Astrocyte (in vitro differentiated cells and primary cell): Measurements from ENCODE around the gene CDKN1C. TPM values are rescaled to one million over a fixed set of nuclear protein-coding genes. Genes with fewer than 3 reads are reported as not detected.

Experiments
- DNase-seq: peaks from one replicate; pipeline ENCODE4 v3.0.0-alpha.2; 2010; ENCODE audit warnings: low read depth
- FAIRE-seq: peaks from 2 replicates; lab custom pipeline; 2011; peaks lifted over from hg19 to GRCh38; lab: Jason Lieb, UNC
- H2AFZ ChIP-seq: 2 replicates; pipeline ENCODE4 v1.6.0; 2012; ENCODE audit warnings: low read depth, low read length, inconsistent platforms
- H3K27ac ChIP-seq: 2 replicates; pipeline ENCODE4 v1.5.1; 2011; ENCODE audit warnings: low read depth, low read length, inconsistent platforms
- H3K27me3 ChIP-seq: 2 replicates; pipeline ENCODE4 v1.6.0; 2011; ENCODE audit warnings: low read length, inconsistent platforms; ENCODE audit not compliant: insufficient read depth
- H3K36me3 ChIP-seq: 2 replicates; pipeline ENCODE4 v1.5.1; 2011; ENCODE audit warnings: low read length, inconsistent platforms; ENCODE audit not compliant: insufficient read depth
- H3K4me1 ChIP-seq: 2 replicates; pipeline ENCODE4 v1.5.1; 2011; ENCODE audit warnings: low read length, inconsistent platforms; ENCODE audit not compliant: insufficient read depth
- H3K4me2 ChIP-seq: 2 replicates; pipeline ENCODE4 v1.6.0; 2012; ENCODE audit warnings: low read length, inconsistent platforms
- H3K4me3 ChIP-seq: 2 replicates; pipeline ENCODE4 v1.5.1; 2011; ENCODE audit warnings: low read depth, mild to moderate bottlenecking, low read length, inconsistent platforms; ENCODE audit not compliant: insufficient read depth
- H3K79me2 ChIP-seq: 2 replicates; pipeline ENCODE4 v1.6.0; 2012; ENCODE audit warnings: mild to moderate bottlenecking, low read length, inconsistent platforms; ENCODE audit not compliant: insufficient read depth
- H3K9ac ChIP-seq: 2 replicates; pipeline ENCODE4 v1.6.0; 2012; ENCODE audit warnings: mild to moderate bottlenecking, low read length, inconsistent platforms
- H3K9me3 ChIP-seq: 2 replicates; pipeline ENCODE4 v1.5.1; 2012; ENCODE audit warnings: low read depth, mild to moderate bottlenecking, low read length, inconsistent platforms; ENCODE audit not compliant: insufficient read depth
- H4K20me1 ChIP-seq: 2 replicates; pipeline ENCODE4 v1.6.0; 2012; ENCODE audit warnings: low read length, inconsistent platforms; ENCODE audit not compliant: insufficient read depth
- H3K27ac Mint-ChIP-seq: one replicate; pipeline ENCODE4 v1.8.0; 2021; ENCODE audit warnings: mild to moderate bottlenecking, mixed read lengths; ENCODE audit not compliant: unreplicated experiment
- H3K27me3 Mint-ChIP-seq: one replicate; pipeline ENCODE4 v1.8.0; 2021; ENCODE audit warnings: low read depth, mixed read lengths; ENCODE audit not compliant: unreplicated experiment
- H3K36me3 Mint-ChIP-seq: one replicate; pipeline ENCODE4 v1.8.0; 2021; ENCODE audit warnings: low read depth, mixed read lengths; ENCODE audit not compliant: unreplicated experiment
- H3K4me1 Mint-ChIP-seq: one replicate; pipeline ENCODE4 v1.8.0; 2021; ENCODE audit warnings: low read depth, mixed read lengths; ENCODE audit not compliant: unreplicated experiment
- H3K4me3 Mint-ChIP-seq: one replicate; pipeline ENCODE4 v1.8.0; 2021; ENCODE audit warnings: mild to moderate bottlenecking, moderate library complexity, mixed read lengths; ENCODE audit not compliant: unreplicated experiment
- H3K9me3 Mint-ChIP-seq: one replicate; pipeline ENCODE4 v1.8.0; 2021; ENCODE audit warnings: mild to moderate bottlenecking, mixed read lengths; ENCODE audit not compliant: unreplicated experiment
- CTCF ChIP-seq: IDR thresholded peaks from 2 replicates; pipeline ENCODE4 v1.5.1; 2011; ENCODE audit warnings: low read depth, mild to moderate bottlenecking, inconsistent platforms, low read length, moderate library complexity; ENCODE audit not compliant: insufficient read depth
- EZH2 ChIP-seq: IDR thresholded peaks from 2 replicates; pipeline ENCODE4 v1.6.1; 2012; ENCODE audit warnings: mild to moderate bottlenecking, low read length, inconsistent platforms; ENCODE audit not compliant: insufficient read depth
- total RNA-seq: library from RNA; stranded (reverse); gene quantifications from 2 replicates; pipeline ENCODE4 v1.2.1, GENCODE V29; 2021

Gene CDKN1C
- total RNA-seq, 1 donor from 2014 or later, result 7.5 TPM

- Histone ChIP-seq H3K9me3 (no peaks in the 10 kb centered on the region), H3K4me1 (peaks cover 26% of the 10 kb centered on the region), H3K4me2 (peak overlapping the region; percentile 97), H4K20me1 (peaks cover 42% of the 10 kb centered on the region), H3K4me3 (peak overlapping the region; percentile 75), H2AFZ (no peak overlapping the region), H3K27me3 (no peaks in the 10 kb centered on the region), H3K27ac (no peak overlapping the region), H3K9ac (peak overlapping the region; percentile 80), H3K79me2 (peaks cover 37% of the 10 kb centered on the region), H3K36me3 (no peaks in the 10 kb centered on the region)
- no peak for FAIRE-seq
- Mint-ChIP-seq H3K27ac (no peak overlapping the region), H3K9me3 (no peaks in the 10 kb centered on the region), H3K4me1 (peaks cover 6% of the 10 kb centered on the region), H3K27me3 (no peaks in the 10 kb centered on the region), H3K36me3 (no peaks in the 10 kb centered on the region), H3K4me3 (peak overlapping the region; percentile 94)
- no peak for TF ChIP-seq EZH2
- TF ChIP-seq CTCF, result no peak
- DNase-seq, result no peak
Measured at GRCh38 chr11:2926611-2927051, 41.1 kb upstream of the CDKN1C start.

- Mint-ChIP-seq H3K4me3 (no peak overlapping the region), H3K36me3 (no peaks in the 10 kb centered on the region), H3K4me1 (peaks cover 6% of the 10 kb centered on the region), H3K27ac (no peak overlapping the region), H3K27me3 (no peaks in the 10 kb centered on the region), H3K9me3 (no peaks in the 10 kb centered on the region)
- DNase-seq (no peak), FAIRE-seq (no peak)
- H3K4me3 ChIP-seq, result no peak overlapping the region
- H3K27ac ChIP-seq, result no peak overlapping the region
- peaks cover 17% of the 10 kb centered on the region for H3K4me1 ChIP-seq
- H3K9me3 ChIP-seq, result no peaks in the 10 kb centered on the region
- H3K9ac ChIP-seq, result no peak overlapping the region
- H3K4me2 ChIP-seq, result no peak overlapping the region
- peaks cover 42% of the 10 kb centered on the region for H4K20me1 ChIP-seq
- no peaks in the 10 kb centered on the region for H3K27me3 ChIP-seq
- no peak overlapping the region for H2AFZ ChIP-seq
- TF ChIP-seq CTCF (no peak), EZH2 (no peak)
- no peaks in the 10 kb centered on the region for H3K36me3 ChIP-seq
- H3K79me2 ChIP-seq, result peaks cover 37% of the 10 kb centered on the region
Measured at GRCh38 chr11:2924821-2925675, 39.5 kb upstream of the CDKN1C start.

- no peak for FAIRE-seq
- H3K9me3 Mint-ChIP-seq, result no peaks in the 10 kb centered on the region
- peaks cover 6% of the 10 kb centered on the region for H3K4me1 Mint-ChIP-seq
Measured at GRCh38 chr11:2924381-2924780, 38.8 kb upstream of the CDKN1C start.

More at GRCh38 chr11:2924381-2924780, 38.8 kb upstream of the CDKN1C start:
- Histone ChIP-seq H3K9ac (no peak overlapping the region), H3K4me1 (peaks cover 12% of the 10 kb centered on the region), H3K36me3 (no peaks in the 10 kb centered on the region), H2AFZ (no peak overlapping the region), H3K27ac (no peak overlapping the region), H4K20me1 (peaks cover 42% of the 10 kb centered on the region), H3K79me2 (peaks cover 37% of the 10 kb centered on the region), H3K9me3 (no peaks in the 10 kb centered on the region), H3K4me3 (no peak overlapping the region), H3K27me3 (no peaks in the 10 kb centered on the region), H3K4me2 (no peak overlapping the region)
- H3K27ac Mint-ChIP-seq, result no peak overlapping the region
- no peaks in the 10 kb centered on the region for H3K36me3 Mint-ChIP-seq
- no peak for TF ChIP-seq CTCF
- no peak for TF ChIP-seq EZH2
- no peak overlapping the region for H3K4me3 Mint-ChIP-seq
- H3K27me3 Mint-ChIP-seq, result no peaks in the 10 kb centered on the region
- DNase-seq, result no peak
